Fibroblast of skin of scalp (primary cell): Measurements from ENCODE around the gene EPB41L3.

Experiments used
- DNase-seq: peaks from one replicate; pipeline ENCODE4 v3.0.0-alpha.2; 2013

EPB41L3 gene

DNA sequence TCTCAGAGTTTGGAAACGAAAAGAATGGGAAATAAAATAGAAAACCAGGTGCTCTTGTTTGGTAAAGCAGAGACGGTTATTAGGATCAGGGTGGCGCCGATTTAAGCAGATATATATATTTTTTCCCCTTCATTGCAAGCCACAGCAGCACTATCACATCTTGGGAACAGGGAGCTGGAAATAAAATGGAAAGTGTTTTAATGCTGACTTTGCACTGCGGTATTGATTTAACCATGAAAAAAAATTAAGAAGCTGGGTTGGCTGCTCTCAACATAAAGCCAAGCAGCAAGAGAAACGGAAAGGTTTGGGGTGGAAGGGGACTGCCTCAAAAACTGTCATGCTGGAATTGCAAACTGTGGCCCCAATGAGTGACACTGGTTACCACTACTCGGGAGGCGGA, 145.5 kb downstream of the EPB41L3 start:
- no peak for DNase-seq

DNA sequence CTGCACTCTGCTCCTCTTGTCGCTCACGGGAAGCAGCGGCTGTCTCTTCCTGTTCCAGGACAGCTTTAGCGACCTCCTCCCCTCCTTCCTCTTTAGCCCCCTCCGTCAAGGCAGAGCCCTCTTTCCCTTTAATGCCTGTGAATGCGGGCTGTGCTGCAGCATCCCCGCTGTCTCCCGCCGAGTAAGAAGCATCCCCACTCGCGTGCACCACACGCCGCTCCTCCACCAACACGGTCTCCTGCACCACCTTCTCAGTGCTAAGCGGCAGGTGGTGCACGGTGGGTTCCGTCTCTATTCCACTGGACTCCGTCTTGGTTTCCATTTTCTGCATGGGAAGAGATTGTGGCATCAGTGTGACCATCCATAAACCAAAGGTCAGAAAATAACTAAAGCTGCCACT, 146.7 kb downstream of the EPB41L3 start:
- DNase-seq: no peak

GRCh38 chr18:5395860-5396448, 147.8 kb downstream of the EPB41L3 start:
- DNase-seq: no peak

GRCh38 chr18:5393779-5394178, 150.0 kb downstream of the EPB41L3 start:
- DNase-seq: peak; percentile 59

GRCh38 chr18:5391409-5391808, 152.4 kb downstream of the EPB41L3 start:
- DNase-seq: no peak

DNA sequence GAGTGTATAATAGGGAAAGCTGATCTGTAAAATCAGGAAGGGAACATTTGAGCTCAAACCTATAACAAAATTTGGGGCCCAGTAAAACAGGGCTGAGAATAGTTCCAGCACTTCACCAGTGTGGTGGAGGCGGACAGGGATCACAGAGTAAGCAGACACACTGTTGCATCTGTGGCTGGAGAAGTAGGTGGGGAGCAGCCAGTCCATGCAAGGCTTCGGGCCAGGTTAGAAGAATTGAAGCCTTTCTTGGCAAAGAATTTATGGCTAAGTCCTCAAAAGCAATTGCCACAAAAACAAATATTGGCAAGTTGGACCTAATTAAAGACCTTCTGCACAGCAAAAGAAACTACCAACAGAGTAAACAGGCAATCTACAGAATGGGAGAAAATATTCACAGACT, 154.4 kb downstream of the EPB41L3 start:
- DNase-seq: no peak

DNA sequence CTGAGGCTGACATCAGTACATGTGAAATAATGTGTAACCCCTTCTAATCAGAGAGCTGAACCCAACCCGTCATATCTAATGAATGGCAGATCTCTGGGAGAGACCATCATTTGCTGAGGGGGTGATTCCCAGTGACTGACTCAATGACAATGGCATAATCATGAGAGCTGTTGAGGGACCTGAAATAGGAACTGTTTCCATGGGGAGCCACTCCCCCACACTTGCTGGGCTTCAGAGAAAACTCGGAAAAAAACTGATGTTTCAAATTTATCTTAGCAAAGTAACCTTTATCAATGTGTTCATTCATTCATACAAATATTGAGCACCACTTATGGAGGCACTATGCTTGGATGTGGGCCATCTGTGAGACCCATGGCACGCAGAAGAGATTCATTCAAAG, 154.9 kb downstream of the EPB41L3 start:
- DNase-seq: no peak

DNA sequence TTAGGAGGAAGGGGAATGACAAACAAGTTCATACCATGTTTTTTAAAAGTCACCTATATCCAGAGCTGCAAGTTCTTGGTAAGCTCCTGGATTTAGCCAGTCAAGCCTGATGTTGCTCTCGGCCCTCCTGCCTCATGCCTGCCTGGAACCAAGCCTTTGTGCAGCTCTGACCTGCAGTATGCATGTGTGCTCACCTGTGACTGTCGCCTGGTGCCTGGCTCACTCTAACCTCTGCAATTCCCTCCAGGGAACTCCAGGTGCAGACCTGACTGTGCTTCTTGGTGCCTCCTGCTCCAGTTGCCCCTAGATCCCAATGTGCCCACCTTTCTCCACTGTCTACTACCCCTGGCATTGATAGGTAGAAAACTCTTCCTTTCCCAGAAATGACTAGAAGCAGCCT, 163.2 kb downstream of the EPB41L3 start:
- no peak for DNase-seq

- DNase-seq: no peak
Measured at GRCh38 chr18:5376986-5377385, 166.8 kb downstream of the EPB41L3 start.

GRCh38 chr18:5370332-5370731, 173.5 kb downstream of the EPB41L3 start:
- no peak for DNase-seq

GRCh38 chr18:5369513-5369912, 174.3 kb downstream of the EPB41L3 start:
- DNase-seq: no peak

DNA sequence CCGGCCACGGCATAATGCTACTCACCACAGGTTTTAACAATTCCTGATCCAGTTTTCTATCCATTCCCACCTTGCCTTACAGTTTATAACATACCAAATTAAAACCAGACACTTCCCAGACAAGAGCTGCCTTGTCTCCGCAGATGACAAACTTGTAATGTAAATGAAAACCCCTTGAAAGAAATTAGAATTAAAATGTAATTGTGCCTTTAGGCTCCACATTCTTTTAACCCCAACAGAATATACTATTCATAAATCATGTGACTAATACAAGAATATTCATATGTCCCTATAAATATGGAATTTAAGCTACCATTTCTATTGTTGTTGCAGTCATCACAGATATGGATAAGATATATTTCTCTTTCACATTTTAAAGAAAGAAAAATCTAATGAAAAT, 178.4 kb downstream of the EPB41L3 start:
- no peak for DNase-seq

- DNase-seq: no peak
Measured at GRCh38 chr18:5350636-5351035, 193.2 kb downstream of the EPB41L3 start.
